HG02798 (cell line): Measurements from ENCODE around the gene CORO2B.

Experiments used
- ATAC-seq: cut with Tn5 transposase; IDR thresholded peaks from one replicate; pipeline ENCODE4 v1.9.1; 2021; ENCODE audit warnings: mild to moderate bottlenecking; ENCODE audit not compliant: unreplicated experiment, poor library complexity

CORO2B gene

DNA sequence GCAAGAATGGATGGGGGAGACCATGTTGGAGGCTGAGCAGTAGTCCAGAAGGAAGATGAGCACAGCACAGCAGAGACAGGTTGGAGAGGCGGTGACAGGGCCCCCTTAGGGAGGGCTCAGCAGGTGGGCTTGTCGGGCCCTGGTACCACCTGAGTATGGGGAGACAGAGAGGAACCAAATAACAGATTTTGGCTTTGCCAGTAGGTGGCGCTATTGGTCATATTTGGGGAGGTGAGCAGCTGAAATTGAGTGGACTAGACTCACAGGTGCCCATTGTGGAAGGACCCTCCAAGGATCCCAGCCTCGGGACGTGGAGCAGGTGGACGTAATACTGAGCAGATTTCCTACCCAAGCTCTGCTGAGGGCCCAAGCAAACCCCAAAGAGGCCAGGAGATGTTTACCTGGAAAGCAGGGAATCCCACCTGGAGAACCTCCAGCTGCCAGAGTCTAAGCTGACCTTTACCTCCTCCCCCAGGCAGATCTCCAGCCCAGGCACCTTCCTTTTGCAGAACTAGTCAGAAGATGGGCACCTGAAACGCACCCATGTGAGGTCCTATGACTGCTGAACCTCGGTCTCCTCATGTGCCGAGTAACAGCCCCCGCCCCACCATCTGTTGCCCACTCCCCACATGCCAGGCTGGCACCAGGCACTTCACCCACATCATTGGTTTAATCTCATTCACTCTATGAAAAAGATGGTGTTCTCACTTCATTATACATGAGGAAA is 24.6 kb upstream of the CORO2B start:
- no peak for ATAC-seq

GRCh38 chr15:68554721-68555678 is 23.8 kb upstream of the CORO2B start:
- no peak for ATAC-seq

DNA sequence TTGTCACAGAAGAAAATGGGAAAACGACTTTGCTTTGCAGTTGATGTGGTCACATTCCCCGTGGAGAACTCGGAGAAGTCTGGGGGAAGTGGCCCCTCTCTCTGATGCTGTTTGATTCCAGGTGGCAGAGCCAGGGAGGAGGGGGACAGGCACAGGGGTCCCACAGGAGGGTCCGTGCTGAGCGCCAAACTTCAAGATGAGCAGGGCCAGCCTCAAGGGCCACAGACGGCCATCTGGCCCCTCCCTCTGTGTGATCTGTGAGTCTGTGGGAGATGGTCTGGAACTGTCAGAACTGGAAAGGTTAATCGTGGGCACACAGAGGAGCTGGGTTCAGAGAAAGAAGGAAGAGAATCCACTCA is 23.1 kb upstream of the CORO2B start:
- ATAC-seq, result no peak

- ATAC-seq, result no peak
Measured at GRCh38 chr15:68556139-68556990, 22.4 kb upstream of the CORO2B start.

DNA sequence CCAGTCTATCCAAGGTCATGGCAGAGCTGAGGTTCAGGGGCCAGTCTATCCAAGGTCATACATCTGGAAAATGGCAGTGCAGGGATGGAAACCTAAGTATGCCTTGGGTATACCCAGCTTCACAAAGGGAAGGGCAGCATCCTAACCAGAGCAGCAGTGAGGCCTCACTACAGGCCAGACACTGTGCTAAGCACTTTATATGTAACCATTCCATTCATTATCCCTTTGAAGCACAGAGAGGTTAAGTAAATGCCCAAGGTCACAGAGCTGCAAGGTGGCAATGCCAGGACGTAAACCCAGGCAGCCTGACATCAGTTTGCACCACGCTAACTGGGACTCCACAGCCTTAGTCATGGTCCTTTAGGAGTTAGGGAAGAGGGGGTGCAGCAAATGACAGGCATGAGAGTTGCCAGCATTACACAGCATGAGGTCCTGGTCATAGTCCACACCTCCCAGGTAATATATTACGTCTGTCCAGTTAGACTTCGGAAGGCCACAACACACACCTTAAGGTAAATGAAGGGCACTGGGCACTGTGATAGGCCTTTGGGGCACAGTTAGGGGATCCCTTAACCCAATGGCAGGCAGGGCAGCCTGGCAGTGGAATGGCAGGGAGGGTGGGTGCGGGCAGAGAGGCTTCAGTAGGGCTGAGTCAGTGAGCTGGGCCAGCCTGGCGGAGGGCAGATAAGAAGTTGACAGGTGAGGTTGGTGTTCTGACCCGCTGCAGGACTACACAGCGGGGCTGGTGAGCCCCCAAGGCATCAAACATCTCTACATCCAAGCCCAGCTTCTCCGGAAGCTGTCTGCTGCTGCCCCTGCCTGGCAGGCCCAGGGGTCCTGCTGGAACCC is 21.1 kb upstream of the CORO2B start:
- no peak for ATAC-seq

DNA sequence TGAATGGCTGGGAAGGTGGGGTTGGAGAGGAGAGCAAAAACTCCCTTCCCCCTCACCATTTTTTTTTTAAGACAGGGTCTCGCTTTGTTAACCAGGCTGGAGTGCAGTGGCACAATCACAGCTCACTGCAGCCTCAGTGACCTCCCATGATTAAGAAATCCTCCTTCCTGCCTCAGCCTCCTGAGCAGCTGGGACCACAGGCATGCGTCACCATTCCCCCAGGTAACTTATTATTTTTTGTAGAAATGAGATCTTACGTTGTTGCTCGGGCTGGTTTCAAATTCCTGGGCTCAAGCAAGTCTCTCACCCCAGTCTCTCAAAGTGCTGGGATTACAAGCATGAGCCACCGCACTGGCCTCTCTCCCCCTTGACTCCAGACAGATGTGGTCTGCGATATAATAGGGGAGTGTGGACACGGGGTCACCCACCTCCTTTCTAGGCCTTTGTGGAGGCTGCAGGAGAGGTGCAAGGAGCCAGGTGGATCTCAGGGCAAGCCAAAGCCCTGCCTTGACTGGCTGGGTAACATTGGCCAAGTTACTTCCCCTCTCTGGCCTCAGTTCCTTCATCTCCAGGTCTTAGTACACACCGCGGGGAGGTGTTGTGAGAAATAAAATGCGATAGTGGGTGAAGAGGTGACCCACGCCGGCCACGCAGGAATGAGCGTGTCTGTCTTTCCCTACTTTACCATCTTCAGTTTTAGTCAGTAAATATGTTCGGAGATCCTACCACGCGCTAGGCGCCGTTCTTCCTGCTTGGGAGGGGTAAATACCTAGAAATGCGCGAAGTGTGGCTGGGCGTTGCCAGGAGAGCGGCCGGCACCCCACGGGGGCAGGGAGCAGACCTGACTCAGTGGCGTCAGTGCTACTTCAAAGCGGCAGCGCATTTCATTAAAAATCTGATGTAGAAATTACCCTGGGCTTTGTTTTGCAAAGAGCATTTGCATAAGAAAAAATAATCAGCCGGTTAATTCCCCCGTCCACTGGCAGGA is 20.2 kb upstream of the CORO2B start:
- no peak for ATAC-seq

GRCh38 chr15:68559345-68560310 is 19.2 kb upstream of the CORO2B start:
- ATAC-seq, result peak; percentile 67

DNA sequence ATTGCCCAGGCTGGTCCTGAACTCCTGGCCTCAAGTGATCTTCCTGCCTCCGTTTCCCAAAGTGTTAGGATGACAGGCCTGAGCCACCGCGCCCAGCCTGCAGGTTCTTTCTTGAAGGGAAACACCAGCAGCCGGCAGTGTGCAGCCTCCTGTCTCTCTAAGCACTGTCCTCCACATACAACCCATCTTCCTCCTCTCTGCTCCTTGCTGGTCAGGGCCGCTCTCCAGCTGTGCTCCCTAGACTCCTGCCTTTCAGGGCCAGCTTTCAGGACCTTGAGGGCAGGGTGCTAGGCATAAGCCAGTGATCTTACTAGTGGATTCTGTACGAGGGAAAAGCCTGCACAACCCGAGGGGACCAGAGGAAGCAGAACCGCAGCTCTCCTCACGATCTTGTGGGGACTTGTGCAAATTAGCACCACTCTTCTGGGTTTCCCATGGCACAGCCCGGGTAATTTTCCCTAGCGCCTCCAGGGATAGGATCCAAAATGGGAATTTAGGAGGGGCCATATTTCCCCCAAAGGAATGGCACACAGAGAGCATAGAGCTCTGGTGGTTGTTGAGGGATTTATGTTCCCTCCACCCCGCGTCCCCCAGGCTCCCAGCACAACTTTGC is 18.2 kb upstream of the CORO2B start:
- no peak for ATAC-seq

DNA sequence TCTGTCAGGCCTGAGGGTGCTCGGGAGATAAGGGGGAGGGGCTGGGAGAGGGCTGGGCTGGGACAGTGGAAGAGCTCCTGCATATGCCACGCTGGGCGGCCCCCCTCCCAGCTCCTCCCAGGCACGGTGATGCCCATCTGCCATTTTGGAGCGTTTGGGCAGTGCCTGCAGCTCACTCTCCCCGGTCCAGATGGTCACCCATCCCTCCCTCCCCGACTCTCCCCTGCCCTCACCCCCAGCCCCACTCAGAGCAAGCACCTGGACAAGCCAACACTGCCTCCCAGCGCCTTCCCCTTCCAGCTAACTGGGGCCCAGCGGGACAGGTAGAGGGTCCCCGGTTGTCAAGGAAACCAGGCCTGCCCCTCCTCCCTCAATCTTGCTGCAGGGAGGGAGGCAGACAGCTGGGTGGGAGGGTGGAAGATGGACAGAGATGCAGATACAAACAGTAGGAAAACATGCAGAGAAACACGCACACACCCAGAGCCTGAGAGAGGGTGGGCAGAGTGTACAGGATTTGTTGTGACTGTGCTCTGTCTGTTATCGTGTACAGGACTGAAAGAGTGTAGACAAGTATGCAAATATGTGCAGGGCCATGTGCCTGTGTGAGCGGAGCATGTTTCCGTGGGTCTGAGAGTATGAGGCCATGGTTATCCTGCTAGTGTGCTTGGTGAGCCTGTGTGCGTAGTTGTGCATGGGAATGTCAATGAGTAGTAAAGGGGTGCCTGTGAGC is 17.5 kb upstream of the CORO2B start:
- no peak for ATAC-seq

GRCh38 chr15:68561901-68562300 is 16.9 kb upstream of the CORO2B start:
- no peak for ATAC-seq

DNA sequence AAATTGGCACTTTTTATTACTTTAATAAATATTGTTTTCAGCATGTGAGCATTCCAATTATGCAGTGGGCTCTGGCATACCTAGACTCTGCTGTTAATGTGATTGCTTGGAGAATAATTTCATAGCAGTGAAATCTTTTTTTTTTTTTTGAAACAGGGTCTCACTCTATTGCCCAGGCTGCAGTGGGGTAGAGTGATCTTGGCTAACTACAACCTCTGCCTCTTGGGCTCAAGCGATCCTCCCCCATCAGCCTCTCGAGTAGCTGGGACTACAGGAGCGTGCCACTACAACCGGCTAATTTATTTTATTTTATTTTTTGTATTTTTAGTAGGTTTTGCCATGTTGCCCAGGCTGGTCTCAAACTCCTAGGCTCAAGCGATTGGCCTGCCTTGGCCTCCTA is 14.6 kb upstream of the CORO2B start:
- ATAC-seq, result no peak

- no peak for ATAC-seq
Measured at GRCh38 chr15:68565234-68565633, 13.6 kb upstream of the CORO2B start.

DNA sequence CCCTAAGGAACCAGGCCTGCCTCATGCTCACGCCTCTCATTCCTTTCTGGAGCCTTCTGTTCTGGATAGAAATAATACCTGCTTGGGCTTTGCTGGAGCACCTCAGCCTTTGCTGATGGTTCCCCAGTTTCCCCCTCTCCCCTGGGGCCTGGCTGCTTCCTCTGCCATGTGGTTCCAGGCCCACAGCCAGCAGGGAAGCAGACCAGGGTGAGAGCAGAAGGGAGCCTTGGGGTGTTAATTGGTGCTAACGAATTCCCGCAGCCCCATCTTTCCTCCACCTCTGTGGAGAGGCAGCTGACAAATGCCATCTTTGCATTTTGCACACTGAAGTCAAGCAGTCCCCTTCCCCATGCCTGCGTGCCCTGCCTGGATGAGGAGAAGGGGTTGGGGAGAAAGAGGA is 13.1 kb upstream of the CORO2B start:
- ATAC-seq, result no peak

- no peak for ATAC-seq
Measured at GRCh38 chr15:68566377-68566954, 12.3 kb upstream of the CORO2B start.

DNA sequence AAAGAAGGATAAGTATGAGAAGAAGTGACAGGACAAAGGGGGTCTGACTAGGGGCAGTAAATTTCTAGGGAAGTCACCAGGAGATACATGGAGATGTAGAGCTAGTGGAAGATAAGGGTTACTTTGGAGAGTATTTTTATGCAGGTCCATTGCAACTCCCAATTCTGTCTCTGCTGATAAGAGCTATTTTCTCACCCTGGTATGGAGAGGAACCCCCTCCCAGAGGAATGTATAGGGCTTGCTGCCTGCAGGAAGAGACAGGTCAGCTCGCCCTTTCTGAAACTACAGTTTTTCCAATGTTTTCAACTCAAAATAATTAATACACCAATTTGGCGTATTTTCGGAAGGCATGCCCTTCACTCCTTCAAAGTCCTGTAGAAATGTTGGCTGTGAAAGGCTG is 11.4 kb upstream of the CORO2B start:
- no peak for ATAC-seq

DNA sequence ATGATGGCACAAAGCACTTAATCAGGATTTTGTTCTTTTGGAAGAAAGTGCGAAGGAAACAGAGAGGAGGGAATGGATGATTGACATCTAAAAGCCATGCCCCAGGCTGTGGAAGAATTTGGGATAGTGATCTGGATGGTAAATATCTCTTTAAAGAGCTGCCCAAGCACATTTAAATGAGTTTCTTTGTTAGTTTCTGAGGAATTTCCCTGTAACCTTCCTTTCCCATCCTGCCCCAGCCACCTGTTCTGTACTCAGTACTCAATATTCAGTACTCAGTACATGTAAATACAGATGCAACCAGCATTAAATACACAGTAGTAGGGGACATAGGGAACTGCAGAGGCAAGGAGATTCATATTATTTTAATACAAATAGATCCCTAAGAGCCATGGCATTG is 7.8 kb upstream of the CORO2B start:
- no peak for ATAC-seq
